ENCODE results near the gene FBN3.

Gene FBN3

DNA sequence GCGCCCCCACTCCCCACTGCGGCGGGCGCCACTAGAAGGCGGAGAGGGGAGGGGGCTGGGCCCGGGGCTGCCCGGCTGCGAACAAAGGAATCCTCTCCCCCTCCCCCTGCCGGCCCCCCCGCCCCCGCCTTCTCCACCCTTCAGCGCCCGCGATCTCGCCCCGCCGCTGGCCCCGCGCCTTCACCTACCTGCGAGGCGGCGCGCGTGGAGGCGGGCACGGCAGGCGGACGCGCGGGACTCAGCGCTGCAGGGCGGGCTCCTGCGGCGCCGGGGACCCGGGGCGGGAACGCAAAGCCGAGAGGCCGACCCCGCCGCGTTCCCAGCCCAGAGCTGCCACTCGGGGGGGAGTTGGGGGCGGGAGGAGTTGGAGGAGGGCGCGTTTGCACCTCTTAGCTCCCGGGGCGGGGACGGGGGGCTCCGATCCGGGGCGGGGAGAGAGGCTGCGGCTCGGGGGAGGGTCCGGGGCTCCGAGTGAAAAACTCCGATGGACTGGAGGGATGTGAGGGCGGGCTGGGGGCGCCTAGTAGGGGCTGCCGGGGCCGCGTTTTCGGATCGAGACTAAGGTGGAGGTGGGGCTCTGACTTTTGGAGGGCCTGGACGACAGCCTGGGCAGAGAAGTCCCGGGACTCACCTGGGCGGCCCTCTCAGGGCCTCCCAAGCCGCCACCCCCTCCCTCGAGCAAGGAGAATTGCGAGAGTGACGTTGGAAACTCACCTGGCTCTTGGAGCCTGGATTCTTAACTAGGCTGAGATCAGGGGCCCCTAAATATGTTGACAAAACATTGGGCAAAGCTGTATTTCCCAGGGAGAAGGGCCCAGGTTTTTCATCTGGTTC lies at the start of gene FBN3:
TSS of gene FBN3 (minus strand) at position 332 of the 834 bp plus-strand sequence. CDS start 2,112 bp downstream, outside the sequence.
- TF ChIP-seq, protein P1, sequence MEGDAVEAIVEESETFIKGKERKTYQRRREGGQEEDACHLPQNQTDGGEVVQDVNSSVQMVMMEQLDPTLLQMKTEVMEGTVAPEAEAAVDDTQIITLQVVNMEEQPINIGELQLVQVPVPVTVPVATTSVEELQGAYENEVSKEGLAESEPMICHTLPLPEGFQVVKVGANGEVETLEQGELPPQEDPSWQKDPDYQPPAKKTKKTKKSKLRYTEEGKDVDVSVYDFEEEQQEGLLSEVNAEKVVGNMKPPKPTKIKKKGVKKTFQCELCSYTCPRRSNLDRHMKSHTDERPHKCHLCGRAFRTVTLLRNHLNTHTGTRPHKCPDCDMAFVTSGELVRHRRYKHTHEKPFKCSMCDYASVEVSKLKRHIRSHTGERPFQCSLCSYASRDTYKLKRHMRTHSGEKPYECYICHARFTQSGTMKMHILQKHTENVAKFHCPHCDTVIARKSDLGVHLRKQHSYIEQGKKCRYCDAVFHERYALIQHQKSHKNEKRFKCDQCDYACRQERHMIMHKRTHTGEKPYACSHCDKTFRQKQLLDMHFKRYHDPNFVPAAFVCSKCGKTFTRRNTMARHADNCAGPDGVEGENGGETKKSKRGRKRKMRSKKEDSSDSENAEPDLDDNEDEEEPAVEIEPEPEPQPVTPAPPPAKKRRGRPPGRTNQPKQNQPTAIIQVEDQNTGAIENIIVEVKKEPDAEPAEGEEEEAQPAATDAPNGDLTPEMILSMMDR (IDR thresholded peaks at IDR 0.05; ENCODE audit: low read length, missing control alignments): no peak
- no peak for DNase-seq (ENCODE audit: low read depth)
- no peak within 1 kb of the TSS for H3K4me3 ChIP-seq (replicated peaks; ENCODE audit: low read depth, low read length)

DNA sequence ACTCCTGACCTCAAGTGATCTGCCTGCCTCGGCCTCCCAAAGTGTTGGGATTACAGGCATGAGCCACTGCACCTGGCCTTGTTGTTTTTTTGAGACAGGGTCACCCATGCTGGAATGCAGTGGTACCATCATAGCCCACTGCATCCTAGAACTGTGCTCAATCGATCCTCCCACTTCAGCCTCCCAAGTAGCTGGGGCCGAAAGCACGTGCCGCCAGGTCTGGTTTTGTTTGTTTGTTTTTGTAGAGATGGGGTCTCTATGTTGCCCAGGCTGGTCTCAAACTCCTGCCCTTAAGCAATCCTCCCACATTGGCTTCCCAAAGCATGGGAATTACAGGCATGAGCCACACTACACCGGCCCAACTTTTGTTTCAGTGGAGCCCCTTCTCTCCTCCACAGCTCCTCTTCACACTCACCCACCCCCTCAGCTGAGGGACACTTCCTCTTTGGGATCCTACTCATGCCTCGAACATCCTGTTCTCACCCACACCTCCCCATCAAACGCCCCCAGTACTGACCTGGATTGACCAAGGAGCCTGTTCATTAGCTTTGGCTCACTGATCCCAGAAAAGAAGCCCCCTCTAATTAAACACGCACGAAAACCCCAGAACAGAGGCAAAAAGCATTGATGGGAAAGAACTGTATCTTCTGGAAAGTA lies 47.0 kb upstream of the FBN3 start:
- DNase-seq (ENCODE audit: low read depth): no peak

DNA sequence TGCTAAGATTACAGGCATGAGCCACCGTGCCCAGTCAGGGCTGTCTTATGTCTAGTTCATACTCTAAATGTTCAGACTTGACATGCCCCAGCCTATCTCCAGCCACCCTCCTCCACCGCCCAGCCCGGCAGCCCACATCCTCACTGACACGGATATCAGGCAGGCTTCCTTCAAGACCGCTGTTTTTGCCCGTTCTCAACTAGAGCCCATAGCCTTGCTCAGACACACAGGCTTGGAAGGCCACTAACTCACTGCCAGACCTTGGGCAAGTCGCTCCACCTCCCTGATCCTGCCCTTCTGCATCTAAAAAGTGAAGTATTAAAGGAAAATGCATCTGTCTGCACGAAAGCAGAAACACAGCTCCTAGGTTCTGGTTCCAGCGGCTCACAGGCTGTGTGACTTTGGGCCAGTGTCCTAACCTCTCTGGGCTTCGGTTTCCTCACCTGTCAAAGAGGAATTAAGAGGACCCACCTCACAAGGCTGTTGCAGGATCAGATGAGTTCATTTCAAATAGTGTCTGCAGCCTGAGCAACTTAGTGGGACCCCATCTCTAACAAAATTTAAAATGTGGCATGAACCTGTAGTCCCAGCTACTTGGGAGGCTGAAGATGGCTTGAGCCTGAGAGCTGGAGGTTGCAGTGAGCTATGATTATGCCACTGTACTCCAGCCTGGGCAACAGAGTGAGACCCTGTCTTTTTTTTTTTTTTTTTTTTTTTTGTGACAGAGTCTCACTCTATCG lies 45.3 kb upstream of the FBN3 start:
- TF ChIP-seq, protein P1 (IDR thresholded peaks at IDR 0.05; ENCODE audit: low read length, missing control alignments): no peak
- DNase-seq (ENCODE audit: low read depth): no peak

More for the DNA sequence above, 47.0 kb upstream of the FBN3 start:
- H3K4me3 ChIP-seq (replicated peaks; ENCODE audit: low read depth, low read length): no peak overlapping the region
- TF ChIP-seq, protein P1 (IDR thresholded peaks at IDR 0.05; ENCODE audit: low read length, missing control alignments): no peak

DNA sequence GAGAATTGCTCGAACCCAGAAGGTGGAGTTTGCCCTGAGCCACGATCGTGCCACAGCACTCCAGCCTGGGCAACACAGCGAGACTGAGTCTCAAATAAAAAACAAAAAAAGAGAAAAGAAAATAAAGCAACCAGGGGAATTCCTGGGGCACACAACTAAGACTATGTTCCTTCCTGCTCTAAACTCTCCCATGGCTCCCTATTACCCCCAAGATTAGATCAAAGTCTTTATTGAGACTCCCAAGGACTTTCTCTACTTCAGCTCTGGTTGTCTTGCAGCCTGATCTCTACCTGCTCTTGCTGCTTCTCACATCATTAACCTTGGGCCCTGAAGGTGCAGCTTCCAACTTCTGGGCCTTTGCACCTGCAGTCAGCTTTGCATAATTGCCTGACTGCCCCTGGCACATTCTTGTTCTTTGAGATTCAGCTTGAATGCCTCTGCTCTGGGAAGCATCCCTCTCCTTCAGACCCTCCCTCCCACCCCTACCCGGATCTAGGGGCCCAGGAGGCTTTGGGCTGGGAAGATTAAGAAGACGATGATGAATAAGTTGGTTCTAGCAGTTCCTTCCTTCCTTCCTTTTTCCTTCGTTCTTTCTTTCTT lies 42.9 kb upstream of the FBN3 start:
- DNase-seq (ENCODE audit: low read depth): no peak
- no peak overlapping the region for H3K4me3 ChIP-seq (replicated peaks; ENCODE audit: low read depth, low read length)
- TF ChIP-seq, protein P1 (IDR thresholded peaks at IDR 0.05; ENCODE audit: low read length, missing control alignments): no peak

More for the DNA sequence above, 45.3 kb upstream of the FBN3 start:
- H3K4me3 ChIP-seq (replicated peaks; ENCODE audit: low read depth, low read length): no peak overlapping the region

DNA sequence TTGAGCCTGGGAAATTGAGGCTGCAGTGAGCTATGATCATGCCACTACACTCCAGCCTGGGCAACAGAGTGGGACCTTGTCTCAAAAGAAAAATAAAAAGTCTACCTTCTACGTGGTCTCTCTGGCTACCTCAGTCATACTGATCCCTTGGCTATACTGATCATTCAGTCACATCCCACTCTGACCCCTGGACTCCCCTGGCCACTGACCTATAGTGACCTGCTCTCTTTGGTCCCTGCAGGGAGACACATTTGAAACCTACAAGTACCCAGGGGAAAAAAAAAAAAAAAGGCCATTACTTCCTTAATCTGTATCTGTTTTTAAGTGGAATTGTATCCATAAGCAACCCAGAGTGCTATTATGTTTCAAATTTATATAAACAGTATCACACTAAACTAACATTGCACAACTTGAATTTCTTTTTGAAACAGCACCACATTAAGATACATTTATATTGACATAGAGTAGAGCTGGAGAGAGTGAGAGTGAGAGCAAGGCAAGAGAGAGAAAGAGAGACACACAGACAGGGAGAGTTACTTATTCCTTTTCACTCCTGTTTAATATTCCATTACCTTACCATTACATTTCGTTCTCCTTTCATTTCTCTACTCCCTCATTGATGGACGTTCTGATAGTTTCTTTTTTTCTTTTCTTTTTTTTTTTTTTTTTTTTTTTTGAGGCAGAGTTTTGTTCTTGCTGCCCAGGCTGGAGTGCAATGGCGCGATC lies 36.1 kb upstream of the FBN3 start:
- TF ChIP-seq, protein P1 (IDR thresholded peaks at IDR 0.05; ENCODE audit: low read length, missing control alignments): no peak
- DNase-seq (ENCODE audit: low read depth): no peak
- no peak overlapping the region for H3K4me3 ChIP-seq (replicated peaks; ENCODE audit: low read depth, low read length)

DNA sequence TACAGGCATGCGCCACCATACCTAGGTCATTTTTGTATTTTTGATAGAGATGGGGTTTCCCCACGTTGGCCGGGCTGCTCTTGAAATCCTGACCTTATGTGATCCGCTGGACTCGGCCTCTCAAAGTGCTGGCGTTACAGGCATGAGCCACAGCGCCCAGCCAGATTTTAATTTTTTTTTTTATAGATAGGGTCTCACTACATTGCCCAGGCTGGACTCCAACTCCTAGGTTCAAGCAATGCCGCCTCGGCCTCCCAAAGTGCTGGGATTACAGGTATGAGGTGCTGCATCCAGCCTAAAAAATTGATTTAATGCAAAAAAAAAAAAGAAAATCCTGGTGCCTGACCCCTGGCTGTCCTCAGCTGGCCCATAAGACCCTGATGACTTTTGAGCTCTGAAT lies 34.9 kb upstream of the FBN3 start:
- TF ChIP-seq, protein P1 (IDR thresholded peaks at IDR 0.05; ENCODE audit: low read length, missing control alignments): no peak
- H3K4me3 ChIP-seq (replicated peaks; ENCODE audit: low read depth, low read length): no peak overlapping the region
- DNase-seq (ENCODE audit: low read depth): no peak

Measured in fibroblast of pulmonary artery (primary cell).